HG03520 (cell line): Measurements from ENCODE around the gene CCDC80.
A peak's percentile ranks its signal among the peaks of the same experiment; 100 is the strongest.

Experiments
- ATAC-seq: cut with Tn5 transposase; IDR thresholded peaks from one replicate; pipeline ENCODE4 v1.9.1; 2021; ENCODE audit warnings: mild to moderate bottlenecking, moderate library complexity; ENCODE audit not compliant: unreplicated experiment

Gene CCDC80

GRCh38 chr3:112656043-112656442 lies 15.1 kb upstream of the CCDC80 start:
- no peak for ATAC-seq

DNA sequence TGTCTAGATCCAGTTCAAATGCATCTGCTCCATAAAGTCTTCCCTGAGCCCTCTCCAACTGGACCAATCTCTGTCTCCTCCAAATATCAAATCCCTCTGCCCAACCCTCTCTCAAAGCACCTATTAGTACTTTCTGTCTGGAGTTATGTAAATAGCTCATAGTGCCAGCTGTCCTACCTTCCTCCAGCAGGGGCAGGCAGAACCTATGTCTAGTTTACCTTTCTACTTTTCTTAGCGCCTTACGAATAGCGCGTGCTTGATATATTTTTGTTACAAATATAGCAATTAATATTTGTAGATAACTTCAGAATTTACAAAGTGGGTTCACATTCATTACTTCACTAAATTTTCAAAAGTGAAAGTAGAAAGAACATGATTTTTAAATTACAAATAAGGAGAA lies 14.0 kb upstream of the CCDC80 start:
- no peak for ATAC-seq

GRCh38 chr3:112654492-112654891 lies 13.5 kb upstream of the CCDC80 start:
- no peak for ATAC-seq

- ATAC-seq: no peak
Measured at GRCh38 chr3:112653881-112654300, 12.9 kb upstream of the CCDC80 start.

- no peak for ATAC-seq
Measured at GRCh38 chr3:112653209-112653871, 12.4 kb upstream of the CCDC80 start.

DNA sequence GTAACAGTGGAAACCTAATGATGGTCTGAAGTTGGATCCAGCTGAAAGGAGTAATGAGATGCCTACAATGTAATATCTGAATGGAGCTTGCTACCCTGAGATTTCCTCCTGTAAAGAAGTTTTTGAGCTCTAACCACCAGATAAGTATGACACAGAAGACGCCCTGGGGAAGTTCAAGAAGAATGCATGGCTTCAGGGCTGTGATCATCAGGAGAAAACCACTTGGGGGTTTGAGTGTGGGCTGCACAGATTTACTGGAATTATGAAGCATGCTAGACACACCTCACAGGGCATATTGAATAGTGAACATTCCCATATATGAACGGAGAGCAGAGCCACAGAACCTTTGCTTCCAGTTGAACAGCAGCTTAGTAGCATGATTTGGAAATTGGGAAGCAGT lies 10.6 kb upstream of the CCDC80 start:
- no peak for ATAC-seq

GRCh38 chr3:112651071-112651470 lies 10.1 kb upstream of the CCDC80 start:
- no peak for ATAC-seq

DNA sequence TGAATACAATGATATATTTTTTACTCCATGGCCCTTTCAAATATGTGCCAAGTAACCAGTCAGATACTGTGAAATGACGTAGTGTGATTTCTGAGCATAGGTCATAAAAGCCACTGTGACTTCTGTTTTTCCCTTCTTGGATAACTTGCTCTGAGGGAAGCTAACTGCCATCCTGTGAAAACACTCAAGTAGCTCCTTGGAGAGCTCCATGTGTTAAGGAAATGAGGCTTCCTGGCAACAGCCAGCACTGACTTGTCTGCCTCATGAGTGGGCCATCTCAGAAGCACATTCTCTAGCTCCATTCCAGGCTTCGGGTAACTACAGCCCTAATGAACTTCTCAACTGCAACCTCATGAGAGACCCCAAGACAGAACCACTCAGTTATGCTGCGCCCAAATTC lies 9.5 kb upstream of the CCDC80 start:
- ATAC-seq: no peak

DNA sequence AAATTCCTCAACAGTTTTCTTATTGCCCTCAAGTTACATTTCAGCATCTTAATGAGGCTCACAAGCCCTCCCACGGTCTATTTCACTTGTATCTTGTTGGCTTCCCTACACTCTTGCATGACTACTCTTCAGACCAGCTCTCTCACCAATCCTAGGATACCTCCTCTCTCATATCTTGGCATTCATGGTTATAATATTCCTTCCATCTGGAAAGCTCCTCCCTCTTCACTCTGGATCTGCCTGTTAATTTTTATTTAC lies 8.5 kb upstream of the CCDC80 start:
- no peak for ATAC-seq

DNA sequence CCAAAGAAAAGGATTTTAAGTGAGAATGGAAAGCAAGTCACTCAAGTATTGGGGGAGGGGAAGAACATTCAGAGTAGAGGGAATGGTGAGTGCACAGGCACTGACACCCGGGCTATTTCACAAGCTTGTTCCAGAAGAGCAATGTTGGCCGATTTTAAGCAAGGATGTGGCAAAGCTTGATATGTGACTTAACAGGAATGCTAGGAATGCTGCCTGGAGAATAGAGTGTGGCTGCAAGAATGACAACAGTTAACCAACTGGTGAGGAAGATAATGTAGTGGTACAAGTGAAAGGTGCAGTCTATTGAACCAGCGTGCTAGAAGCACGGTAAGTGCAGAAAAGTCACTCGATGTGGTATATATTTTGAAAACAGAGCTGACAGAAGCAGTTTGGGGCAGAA lies 6.2 kb upstream of the CCDC80 start:
- no peak for ATAC-seq

- ATAC-seq: no peak
Measured at GRCh38 chr3:112646623-112647022, 5.7 kb upstream of the CCDC80 start.

DNA sequence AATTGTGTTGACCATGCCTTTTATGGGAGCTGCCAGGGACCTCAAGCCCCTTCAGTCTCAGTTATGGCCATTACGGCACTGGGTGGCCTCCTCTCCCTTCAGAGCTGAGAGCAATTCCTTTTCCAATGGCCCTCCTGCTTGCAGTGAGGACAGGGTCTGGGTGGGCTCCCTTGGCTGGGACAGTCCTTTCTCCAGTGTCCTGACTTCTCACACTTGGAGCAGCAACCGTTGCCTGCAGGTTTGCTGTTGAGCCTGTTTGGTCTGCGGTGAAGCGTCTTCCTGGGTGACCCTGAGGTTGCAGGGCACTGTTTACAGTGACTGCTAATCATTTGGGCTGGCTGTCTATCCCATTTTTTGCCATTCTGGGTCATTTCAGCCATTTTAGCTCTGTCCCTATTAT lies 3.5 kb upstream of the CCDC80 start:
- ATAC-seq: no peak

- no peak for ATAC-seq
Measured at GRCh38 chr3:112643621-112644240, 2.8 kb upstream of the CCDC80 start.

DNA sequence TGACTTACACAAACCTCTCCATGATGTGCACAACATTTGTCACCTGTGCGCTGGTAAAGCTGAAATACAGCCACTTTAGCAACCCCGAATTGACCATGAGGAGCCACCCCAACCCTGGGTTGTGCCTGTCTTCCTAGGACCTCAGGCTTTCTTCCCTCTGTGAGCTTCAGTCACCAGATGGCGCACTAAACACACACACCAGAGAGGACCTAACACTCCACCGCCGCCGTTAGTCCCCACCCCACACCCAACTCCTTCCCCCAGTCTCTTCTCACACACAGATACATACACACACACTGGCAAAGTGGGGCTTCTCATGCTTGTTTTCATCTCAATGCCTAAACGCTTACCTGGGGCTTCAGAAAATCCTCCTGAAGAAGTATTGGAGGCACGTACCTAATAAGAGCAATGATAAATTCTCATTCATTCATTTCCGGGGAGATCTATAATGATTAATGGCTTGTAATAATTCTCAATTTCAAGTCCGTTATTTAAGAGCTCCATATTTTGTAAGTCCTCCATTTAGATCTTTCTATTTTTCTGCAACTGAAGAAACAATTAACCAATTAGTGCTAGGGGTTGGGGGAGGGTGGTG lies 2.1 kb upstream of the CCDC80 start:
- ATAC-seq: peak; percentile 92

- no peak for ATAC-seq
Measured at GRCh38 chr3:112640276-112640929, 540 bp downstream of the CCDC80 start.

DNA sequence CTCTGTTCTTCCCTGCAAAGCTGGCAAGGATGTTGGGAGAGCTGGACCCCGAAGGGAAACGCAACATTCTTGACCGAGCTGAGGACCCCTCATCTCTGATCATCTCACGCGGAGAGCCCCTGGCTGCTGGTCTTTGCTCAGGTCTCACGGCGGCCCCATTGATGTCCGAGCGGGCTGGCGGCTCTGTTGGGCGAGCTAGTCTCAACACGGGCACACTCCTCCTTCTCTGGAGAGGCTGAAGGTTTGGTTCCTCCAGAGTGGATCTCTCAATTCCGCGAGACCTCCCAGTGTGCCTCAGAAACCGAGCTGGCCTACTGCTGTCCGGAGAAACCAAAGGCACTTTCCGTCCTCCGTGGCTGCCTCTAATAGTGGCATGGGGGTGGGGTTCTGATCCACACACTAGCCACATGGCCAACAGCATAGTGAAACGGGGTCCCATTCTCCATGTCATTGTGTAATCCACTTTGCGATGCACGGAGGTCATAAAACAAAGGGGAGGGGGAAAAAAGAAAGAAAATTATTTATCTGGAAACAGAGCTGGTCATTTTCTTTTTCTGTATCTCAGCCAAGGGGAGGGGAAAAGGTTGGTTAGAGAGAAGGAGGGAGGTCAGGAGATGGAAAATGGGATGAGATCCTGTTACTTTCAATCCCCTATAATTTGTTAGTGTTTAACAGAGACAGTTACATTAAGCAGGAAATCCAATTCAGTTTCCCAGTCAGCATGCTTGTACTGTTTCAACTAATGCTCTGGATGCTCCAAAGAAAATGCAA lies 1.3 kb downstream of the CCDC80 start:
- no peak for ATAC-seq

- ATAC-seq: no peak
Measured at GRCh38 chr3:112638327-112639020, 2.5 kb downstream of the CCDC80 start.

GRCh38 chr3:112637700-112638099 lies 3.2 kb downstream of the CCDC80 start:
- no peak for ATAC-seq

- ATAC-seq: no peak
Measured at GRCh38 chr3:112635674-112636073, 5.3 kb downstream of the CCDC80 start.

DNA sequence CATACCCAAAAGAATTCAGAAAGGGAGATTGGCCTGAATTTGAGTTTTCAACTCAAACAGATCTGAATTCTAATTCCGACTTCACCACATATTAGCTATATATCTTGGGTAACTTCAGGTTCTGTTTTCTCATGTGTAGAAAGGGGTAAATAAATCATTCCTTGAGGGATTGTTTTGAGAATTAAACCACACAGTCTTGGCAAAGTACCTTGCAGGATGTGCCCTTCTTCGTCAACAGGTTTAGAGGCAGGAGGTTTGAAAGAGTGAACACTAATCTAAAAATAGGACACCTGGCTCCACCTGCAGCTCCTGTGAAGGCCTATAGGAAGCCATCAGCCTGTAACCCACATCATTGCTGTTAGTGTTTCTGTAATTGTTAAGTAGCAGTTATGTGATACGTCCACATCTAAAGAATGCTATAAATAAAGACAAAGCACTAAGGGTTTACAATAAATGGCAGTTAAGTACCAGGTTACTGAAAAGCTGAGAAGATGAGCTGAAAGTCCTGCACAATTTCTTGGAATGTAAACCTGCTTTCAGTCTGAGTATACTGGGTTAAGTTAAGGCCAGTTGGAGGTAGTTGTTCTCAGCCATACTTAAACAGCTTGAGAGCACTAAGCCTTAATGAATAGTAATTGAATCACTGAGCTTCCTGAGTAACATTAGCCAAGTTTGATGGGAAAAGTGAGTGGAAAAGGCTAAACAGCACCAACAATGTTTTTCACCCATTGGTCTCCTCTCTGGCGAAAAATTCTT lies 6.0 kb downstream of the CCDC80 start:
- no peak for ATAC-seq
